A673 (cell line): ENCODE results near the gene SLC35G1. TPM values are rescaled to one million over a fixed set of nuclear protein-coding genes. Genes with fewer than 3 reads are reported as not detected.
A peak's percentile ranks its signal among the peaks of the same experiment; 100 is the strongest.

ENCODE experiments used
- BruUV-seq: library from RNA; stranded (reverse); fragments of 400-500 nt; replicated peaks from 2 replicates; lab custom pipeline; 2021; lab: Mats Ljungman, UMichigan
- CTCF ChIA-PET: fragments of 300-600 bp; sonication (Branson Sonifier 250); formaldehyde crosslinking; loops from one replicate; lab custom pipeline; 2022; ENCODE audit warnings: antibody characterized with exemption; lab: Charles Lee
- POLR2A ChIA-PET: fragments of 300-600 bp; sonication (Branson Sonifier 250); formaldehyde crosslinking; loops from one replicate; lab custom pipeline; 2022; ENCODE audit warnings: antibody characterized with exemption; ENCODE audit not compliant: low non-redundant PET; lab: Charles Lee
- DNase-seq: peaks from one replicate; pipeline ENCODE4 v3.0.0-alpha.2; 2015; ENCODE audit warnings: low spot score
- H3K27ac ChIP-seq: fragments of 200-600 bp; sonication (generic); 2 replicates; pipeline ENCODE4 v1.5.1; 2016; ENCODE audit warnings: mixed run types, low read depth, mild to moderate bottlenecking, mixed read lengths, antibody characterized with exemption, low read length; ENCODE audit not compliant: poor library complexity, severe bottlenecking
- H3K27me3 ChIP-seq: fragments of 200-600 bp; sonication (generic); replicated peaks from 2 replicates; pipeline ENCODE4 v1.6.1; 2017; ENCODE audit warnings: mixed run types, low read depth, mild to moderate bottlenecking, mixed read lengths, antibody characterized with exemption, low read length; ENCODE audit not compliant: insufficient read depth, poor library complexity
- H3K36me3 ChIP-seq: fragments of 200-600 bp; sonication (generic); 2 replicates; pipeline ENCODE4 v1.6.1; 2016; ENCODE audit warnings: mixed run types, mild to moderate bottlenecking, mixed read lengths, antibody characterized with exemption, low read length; ENCODE audit not compliant: insufficient read depth, poor library complexity, severe bottlenecking
- H3K4me1 ChIP-seq: fragments of 200-600 bp; sonication (generic); 2 replicates; pipeline ENCODE4 v1.6.1; 2017; ENCODE audit warnings: mixed run types, mild to moderate bottlenecking, mixed read lengths, antibody characterized with exemption, low read length; ENCODE audit not compliant: insufficient read depth, poor library complexity, severe bottlenecking
- H3K4me3 ChIP-seq: fragments of 200-600 bp; sonication (generic); 2 replicates; pipeline ENCODE4 v1.5.1; 2016; ENCODE audit warnings: low read depth, mixed run types, mild to moderate bottlenecking, mixed read lengths, low read length; ENCODE audit not compliant: poor library complexity, severe bottlenecking
- H3K9me3 ChIP-seq: fragments of 200-600 bp; sonication (generic); 2 replicates; pipeline ENCODE4 v1.6.1; 2016; ENCODE audit warnings: mixed run types, low read depth, mild to moderate bottlenecking, mixed read lengths, antibody characterized with exemption, low read length; ENCODE audit not compliant: poor library complexity, severe bottlenecking
- EZH2 ChIP-seq: fragments of 200-600 bp; sonication (generic); IDR thresholded peaks from 2 replicates; pipeline ENCODE4 v1.6.1; 2017; ENCODE audit warnings: borderline replicate concordance, low read depth, mild to moderate bottlenecking, mixed read lengths, antibody characterized with exemption, low read length; ENCODE audit not compliant: poor library complexity, severe bottlenecking
- intact Hi-C: fragments of 100-400 bp; cut with micrococcal nuclease; formaldehyde crosslinking; loops from one replicate; pipeline ENCODE4 v1.10.0; 2022; ENCODE audit not compliant: unreplicated experiment
- total RNA-seq: library from RNA; stranded (reverse); gene quantifications from 2 replicates; pipeline ENCODE4 v1.2.3, GENCODE V29; 2021
- TF ChIP-seq, protein P1 (sequence below): fragments of 300-800, 200-600 bp; sonication (generic); conservative IDR thresholded peaks from 2 replicates; pipeline ENCODE4 v1.5.1; 2017; ENCODE audit warnings: low read depth, mild to moderate bottlenecking, antibody characterized with exemption, low read length, moderate library complexity, mixed read lengths

Gene SLC35G1
- total RNA-seq, 1 experiment from 2014 or later, result 9.5 TPM

DNA sequence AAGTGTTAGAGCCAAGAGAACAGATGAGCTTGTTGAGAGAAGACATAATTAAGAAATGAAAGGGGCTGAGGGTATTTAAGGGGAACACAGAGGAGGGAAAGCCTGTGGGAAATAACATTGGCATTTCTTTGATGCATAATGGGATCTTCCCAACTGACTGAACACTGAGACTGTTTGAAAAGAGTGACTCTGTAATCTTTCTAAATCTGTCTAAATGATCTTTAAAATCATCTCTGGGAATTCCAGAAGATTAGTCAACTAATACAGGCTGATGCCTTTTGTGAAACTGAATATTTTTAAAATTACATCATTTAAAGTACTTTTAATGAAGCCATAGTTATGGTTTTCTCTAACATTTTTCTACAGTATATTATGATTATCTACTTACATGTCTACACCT is 17.4 kb upstream of the SLC35G1 start:
- Histone ChIP-seq H3K4me3 (no peak overlapping the region), H3K27ac (no peak overlapping the region), H3K36me3 (no peaks in the 10 kb centered on the region), H3K9me3 (no peaks in the 10 kb centered on the region), H3K27me3 (no peaks in the 10 kb centered on the region), H3K4me1 (no peaks in the 10 kb centered on the region)
- POLR2A ChIA-PET, result no interaction called here
- DNase-seq, result no peak
- no TSS peak for BruUV-seq
- intact Hi-C loops, result no loop called here
- TF ChIP-seq EZH2, result no peak
- TF ChIP-seq, protein P1, sequence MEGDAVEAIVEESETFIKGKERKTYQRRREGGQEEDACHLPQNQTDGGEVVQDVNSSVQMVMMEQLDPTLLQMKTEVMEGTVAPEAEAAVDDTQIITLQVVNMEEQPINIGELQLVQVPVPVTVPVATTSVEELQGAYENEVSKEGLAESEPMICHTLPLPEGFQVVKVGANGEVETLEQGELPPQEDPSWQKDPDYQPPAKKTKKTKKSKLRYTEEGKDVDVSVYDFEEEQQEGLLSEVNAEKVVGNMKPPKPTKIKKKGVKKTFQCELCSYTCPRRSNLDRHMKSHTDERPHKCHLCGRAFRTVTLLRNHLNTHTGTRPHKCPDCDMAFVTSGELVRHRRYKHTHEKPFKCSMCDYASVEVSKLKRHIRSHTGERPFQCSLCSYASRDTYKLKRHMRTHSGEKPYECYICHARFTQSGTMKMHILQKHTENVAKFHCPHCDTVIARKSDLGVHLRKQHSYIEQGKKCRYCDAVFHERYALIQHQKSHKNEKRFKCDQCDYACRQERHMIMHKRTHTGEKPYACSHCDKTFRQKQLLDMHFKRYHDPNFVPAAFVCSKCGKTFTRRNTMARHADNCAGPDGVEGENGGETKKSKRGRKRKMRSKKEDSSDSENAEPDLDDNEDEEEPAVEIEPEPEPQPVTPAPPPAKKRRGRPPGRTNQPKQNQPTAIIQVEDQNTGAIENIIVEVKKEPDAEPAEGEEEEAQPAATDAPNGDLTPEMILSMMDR, result no peak
- CTCF ChIA-PET, result no interaction called here

DNA sequence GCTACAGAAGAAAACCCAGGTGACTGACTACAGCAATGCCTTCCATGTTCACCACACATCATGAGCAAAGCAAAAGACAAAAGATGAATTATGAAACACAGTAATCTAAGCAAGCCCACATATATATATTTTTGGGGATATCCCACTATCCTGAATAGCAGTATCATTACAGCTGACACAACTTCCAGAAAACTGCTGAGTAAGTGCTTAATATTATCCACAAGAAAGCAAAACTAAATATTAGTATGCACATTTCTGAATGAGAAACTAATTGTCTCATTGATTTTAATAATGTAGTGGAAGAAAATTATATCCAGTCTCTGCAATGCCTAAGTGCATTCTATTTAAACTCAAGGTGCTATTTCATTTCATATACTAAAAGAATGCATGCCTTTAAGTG is 14.5 kb upstream of the SLC35G1 start:
- DNase-seq, result no peak
- intact Hi-C loops, result no loop called here
- CTCF ChIA-PET, result no interaction called here

DNA sequence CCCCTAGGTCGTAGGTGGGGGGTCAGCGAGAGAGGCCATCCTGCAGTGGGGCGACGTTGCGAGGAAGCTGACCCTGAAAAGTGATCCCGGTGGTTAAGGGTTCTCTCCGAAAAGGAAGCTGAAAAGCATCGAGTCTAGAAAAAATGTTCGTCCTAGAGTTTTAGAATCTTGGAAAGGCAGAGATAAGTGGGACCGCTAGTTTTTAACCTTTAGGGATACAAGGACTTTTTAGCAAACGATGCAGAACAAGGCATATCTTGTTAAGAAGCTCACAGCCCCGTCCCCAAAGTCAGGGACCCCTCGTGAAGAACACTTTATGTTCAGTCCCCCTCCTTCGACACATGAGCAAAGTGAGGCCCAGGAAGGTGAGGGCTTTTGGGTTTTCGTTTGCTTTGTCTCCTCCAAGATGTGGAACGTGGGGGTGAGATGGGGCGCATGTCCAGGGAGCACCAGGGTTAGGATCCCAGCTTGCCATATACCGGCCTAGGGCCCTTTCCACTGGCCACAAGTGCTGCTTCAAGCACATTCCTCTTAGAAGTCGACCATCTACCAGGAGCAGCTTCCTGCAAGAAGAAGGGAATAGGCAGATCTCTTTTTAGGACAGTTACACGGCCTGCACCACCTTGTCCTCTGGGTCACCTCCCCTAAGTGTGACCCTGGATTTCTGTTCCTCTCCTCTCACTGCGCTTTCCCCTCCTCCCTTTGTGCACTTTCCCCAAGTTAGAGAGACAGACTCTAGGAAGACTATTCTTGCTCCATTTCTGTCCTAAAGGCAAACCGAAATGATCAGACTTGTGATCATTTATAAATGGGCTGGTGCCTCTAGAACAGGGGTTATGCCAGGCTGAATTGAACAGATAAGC is 969 bp downstream of the SLC35G1 start:
- ChIA-PET CTCF (interaction anchor here (0.5 kb wide), 1 partner anchor 197 kb away, joined by 6 read pairs; no protein-coding TSS in a partner anchor), POLR2A (no interaction called here)
- Histone ChIP-seq H3K27ac (peak overlapping the region; percentile 62), H3K9me3 (no peaks in the 10 kb centered on the region), H3K36me3 (no peaks in the 10 kb centered on the region), H3K4me3 (peak overlapping the region; percentile 71), H3K27me3 (no peaks in the 10 kb centered on the region), H3K4me1 (peaks cover 4% of the 10 kb centered on the region)
- intact Hi-C loops, result no loop called here
- no TSS peak for BruUV-seq
- no peak for DNase-seq
- TF ChIP-seq, protein P1, result no peak
- no peak for TF ChIP-seq EZH2

More for the DNA sequence above, 14.5 kb upstream of the SLC35G1 start:
- no peak overlapping the region for H3K4me3 ChIP-seq
- no peaks in the 10 kb centered on the region for H3K27me3 ChIP-seq
- POLR2A ChIA-PET, result no interaction called here
- no peaks in the 10 kb centered on the region for H3K36me3 ChIP-seq
- TF ChIP-seq EZH2, result no peak
- TF ChIP-seq, protein P1, result no peak
- H3K9me3 ChIP-seq, result no peaks in the 10 kb centered on the region
- H3K4me1 ChIP-seq, result no peaks in the 10 kb centered on the region
- no TSS peak for BruUV-seq
- H3K27ac ChIP-seq, result no peak overlapping the region
